H1 (cell line): ENCODE measurements around the gene RETSAT. TPM values are rescaled to one million over a fixed set of nuclear protein-coding genes. Genes with fewer than 3 reads are reported as not detected.

Source experiments
- CTCF ChIA-PET: fragments of 300-600 bp; sonication (Branson Sonifier 250); formaldehyde crosslinking; loops from one replicate; lab custom pipeline; 2021; ENCODE audit not compliant: partially characterized antibody; lab: Charles Lee
- POLR2A ChIA-PET: fragments of 300-600 bp; sonication (Branson Sonifier 250); formaldehyde crosslinking; loops from one replicate; lab custom pipeline; 2021; ENCODE audit warnings: inconsistent platforms; ENCODE audit not compliant: partially characterized antibody; lab: Charles Lee
- DNase-seq, 2 experiments: peaks; one replicate each; pipeline versions ENCODE4 v3.0.0 to v3.0.0-alpha.2; 2010 to 2022; ENCODE audit warnings: low spot score in 2 of 2, low read depth in 1 of 2, mixed read lengths in 1 of 2
- FAIRE-seq: peaks from 2 replicates; lab custom pipeline; 2011; peaks lifted over from hg19 to GRCh38; lab: Jason Lieb, UNC
- H2AFZ ChIP-seq: 2 replicates; pipeline ENCODE4 v1.8.1; 2012; ENCODE audit warnings: low read length, inconsistent platforms
- H2AK5ac ChIP-seq: 2 replicates; pipeline ENCODE4 v1.6.1; 2013; ENCODE audit warnings: low read depth, low read length
- H2BK120ac ChIP-seq: replicated peaks from 2 replicates; pipeline ENCODE3; 2013; ENCODE audit warnings: low read depth, low read length, inconsistent platforms
- H2BK12ac ChIP-seq: 2 replicates; pipeline ENCODE4 v1.6.1; 2013; ENCODE audit warnings: low read depth, low read length
- H2BK15ac ChIP-seq: 2 replicates; pipeline ENCODE4 v1.6.1; 2013; ENCODE audit warnings: low read length
- H2BK20ac ChIP-seq: 2 replicates; pipeline ENCODE4 v1.6.1; 2013; ENCODE audit warnings: low read length
- H2BK5ac ChIP-seq: 2 replicates; pipeline ENCODE4 v1.6.1; 2013; ENCODE audit warnings: low read depth, low read length
- H3K14ac ChIP-seq: 2 replicates; pipeline ENCODE4 v1.6.1; 2013; ENCODE audit warnings: inconsistent platforms; ENCODE audit not compliant: insufficient read length
- H3K18ac ChIP-seq: 2 replicates; pipeline ENCODE4 v1.6.1; 2013; ENCODE audit warnings: low read length; ENCODE audit errors: extremely low read depth
- H3K23ac ChIP-seq: 2 replicates; pipeline ENCODE4 v1.6.1; 2013; ENCODE audit warnings: inconsistent platforms; ENCODE audit not compliant: insufficient read length
- H3K23me2 ChIP-seq: 2 replicates; pipeline ENCODE4 v1.6.1; 2013; ENCODE audit warnings: low read depth, low read length
- H3K27ac ChIP-seq: 2 replicates; pipeline ENCODE4 v1.6.1; 2011; ENCODE audit warnings: low read depth, low read length, inconsistent platforms
- H3K27me3 ChIP-seq, 4 experiments: replicated peaks in 1 of 4; 1 replicate in 1 of 4; 2 replicates in 3 of 4; pipeline versions ENCODE4 v1.6.1 to v1.8.1; 2011 to 2013; ENCODE audit warnings: low read length in 3 of 4, mild to moderate bottlenecking in 3 of 4, inconsistent platforms in 2 of 4, mixed read lengths in 2 of 4, moderate library complexity in 1 of 4; ENCODE audit not compliant: control insufficient read depth in 3 of 4, insufficient read depth in 3 of 4; ENCODE audit errors: extremely low read depth in 1 of 4
- H3K36me3 ChIP-seq, 4 experiments: 2 replicates each; pipeline versions ENCODE4 v1.6.1 to v1.8.1; 2011 to 2013; ENCODE audit warnings: mild to moderate bottlenecking in 4 of 4, low read length in 3 of 4, moderate library complexity in 2 of 4, control low read depth in 1 of 4, inconsistent platforms in 1 of 4; ENCODE audit not compliant: insufficient read depth in 4 of 4, control insufficient read depth in 2 of 4
- H3K4ac ChIP-seq: replicated peaks from 2 replicates; pipeline ENCODE3; 2013; ENCODE audit warnings: low read length, low read depth, mixed read lengths, inconsistent platforms; ENCODE audit not compliant: insufficient read length
- H3K4me1 ChIP-seq, 4 experiments: replicated peaks in 1 of 4; 1 replicate in 1 of 4; 2 replicates in 3 of 4; pipeline versions ENCODE4 v1.6.1 to v1.8.1; 2011 to 2013; ENCODE audit warnings: low read length in 3 of 4, inconsistent platforms in 2 of 4, mixed read lengths in 1 of 4; ENCODE audit not compliant: insufficient read depth in 4 of 4, control insufficient read depth in 3 of 4
- H3K4me2 ChIP-seq, 2 experiments: 2 replicates each; pipeline versions ENCODE4 v1.6.1 to v1.8.1; 2011 to 2013; ENCODE audit warnings: low read depth in 2 of 2, low read length in 2 of 2, control low read depth in 1 of 2, inconsistent platforms in 1 of 2, mild to moderate bottlenecking in 1 of 2; ENCODE audit not compliant: insufficient read depth in 1 of 2
- H3K4me3 ChIP-seq, 4 experiments: fragments of 200-600, 300-600 bp in 1 of 4; sonication (generic), shearing (Covaris generic), sonication (Bioruptor Twin) in 1 of 4; 2 replicates each; pipeline versions ENCODE4 v1.5.1 to v1.8.1; 2011 to 2016; ENCODE audit warnings: low read length in 4 of 4, low read depth in 3 of 4, control low read depth in 2 of 4, inconsistent platforms in 2 of 4, mild to moderate bottlenecking in 2 of 4, mixed read lengths in 1 of 4, moderate library complexity in 1 of 4; ENCODE audit not compliant: insufficient read depth in 2 of 4; ENCODE audit errors: extremely low read depth in 1 of 4
- H3K56ac ChIP-seq: replicated peaks from 2 replicates; pipeline ENCODE3; 2013; ENCODE audit warnings: low read depth, mild to moderate bottlenecking, mixed read lengths, low read length, inconsistent platforms; ENCODE audit not compliant: insufficient read length
- H3K79me1 ChIP-seq: 2 replicates; pipeline ENCODE4 v1.6.1; 2013; ENCODE audit warnings: low read depth, low read length, control low read depth
- H3K79me2 ChIP-seq, 2 experiments: 2 replicates each; pipeline versions ENCODE4 v1.6.1 to v1.8.1; 2012 to 2013; ENCODE audit warnings: low read length in 2 of 2, mild to moderate bottlenecking in 2 of 2, inconsistent platforms in 1 of 2; ENCODE audit not compliant: insufficient read depth in 2 of 2, control insufficient read depth in 1 of 2
- H3K9ac ChIP-seq, 4 experiments: replicated peaks in 1 of 4; 1 replicate in 1 of 4; 2 replicates in 3 of 4; pipeline versions ENCODE4 v1.6.1 to v1.8.1; 2011 to 2013; ENCODE audit warnings: low read depth in 3 of 4, low read length in 3 of 4, control low read depth in 2 of 4, mild to moderate bottlenecking in 2 of 4, moderate library complexity in 2 of 4, inconsistent platforms in 1 of 4; ENCODE audit errors: extremely low read depth in 1 of 4
- H3K9me3 ChIP-seq, 2 experiments: 2 replicates each; pipeline versions ENCODE4 v1.6.1 to v1.8.1; 2012 to 2013; ENCODE audit warnings: mild to moderate bottlenecking in 2 of 2, moderate library complexity in 2 of 2, control low read depth in 1 of 2, inconsistent platforms in 1 of 2, low read depth in 1 of 2, low read length in 1 of 2, mixed read lengths in 1 of 2; ENCODE audit not compliant: insufficient read depth in 2 of 2
- H4K20me1 ChIP-seq, 2 experiments: replicated peaks in 1 of 2; 2 replicates each; pipeline versions ENCODE3 to v1.8.1; 2011 to 2013; ENCODE audit warnings: inconsistent platforms in 2 of 2, low read length in 2 of 2, mild to moderate bottlenecking in 1 of 2; ENCODE audit not compliant: insufficient read depth in 2 of 2, control insufficient read depth in 1 of 2
- H4K5ac ChIP-seq: 2 replicates; pipeline ENCODE4 v1.6.1; 2013; ENCODE audit warnings: low read length, low read depth, mixed read lengths, inconsistent platforms; ENCODE audit not compliant: insufficient read length
- H4K8ac ChIP-seq: 2 replicates; pipeline ENCODE4 v1.8.0; 2013; ENCODE audit warnings: mild to moderate bottlenecking, moderate library complexity, low read length, inconsistent platforms; ENCODE audit not compliant: insufficient read depth; ENCODE audit errors: extremely low read depth
- H4K91ac ChIP-seq: replicated peaks from 2 replicates; pipeline ENCODE3; 2013; ENCODE audit warnings: low read length, mixed read lengths, inconsistent platforms; ENCODE audit not compliant: insufficient read length
- EP300 ChIP-seq, 2 experiments: IDR thresholded peaks; 1 replicate in 1 of 2; 2 replicates in 1 of 2; pipeline ENCODE4 v1.6.1; 2011 to 2012; ENCODE audit warnings: low read depth in 2 of 2, low read length in 2 of 2, mild to moderate bottlenecking in 2 of 2, borderline replicate concordance in 1 of 2, inconsistent platforms in 1 of 2, moderate library complexity in 1 of 2
- GTF2F1 ChIP-seq: IDR thresholded peaks from 2 replicates; pipeline ENCODE4 v1.6.1; 2012; ENCODE audit warnings: low read depth, low read length, improper control_type of control experiment, borderline replicate concordance
- JUN ChIP-seq: IDR thresholded peaks from 2 replicates; pipeline ENCODE4 v1.6.1; 2011; ENCODE audit warnings: low read depth, mild to moderate bottlenecking, improper control_type of control experiment, low read length
- KDM5A ChIP-seq: fragments of 200-600 bp; IDR thresholded peaks from 2 replicates; pipeline ENCODE4 v1.7.1; 2012; ENCODE audit warnings: mild to moderate bottlenecking, low read length, inconsistent platforms, mixed read lengths
- PHF8 ChIP-seq: fragments of 200-600 bp; sonication (generic); conservative IDR thresholded peaks from 2 replicates; pipeline ENCODE4 v1.7.1; 2012; ENCODE audit warnings: low read depth, mild to moderate bottlenecking, inconsistent platforms, low read length, moderate library complexity
- RAD21 ChIP-seq, 2 experiments: IDR thresholded peaks in 1 of 2; conservative IDR thresholded peaks in 1 of 2; 2 replicates each; pipeline ENCODE4 v1.6.1; 2011; ENCODE audit warnings: low read depth in 2 of 2, low read length in 2 of 2, improper control_type of control experiment in 1 of 2, inconsistent platforms in 1 of 2, mild to moderate bottlenecking in 1 of 2, moderate library complexity in 1 of 2
- RFX5 ChIP-seq: IDR thresholded peaks from 2 replicates; pipeline ENCODE4 v1.6.1; 2011; ENCODE audit warnings: low read depth, low read length, improper control_type of control experiment, borderline replicate concordance
- RXRA ChIP-seq: IDR thresholded peaks from 2 replicates; pipeline ENCODE4 v1.6.1; 2011; ENCODE audit warnings: low read depth, mild to moderate bottlenecking, low read length, moderate library complexity; ENCODE audit not compliant: insufficient read depth
- SAP30 ChIP-seq: fragments of 300-600 bp; sonication (generic); IDR thresholded peaks from 2 replicates; pipeline ENCODE4 v1.7.1; 2012; ENCODE audit warnings: low read length, moderate library complexity, mild to moderate bottlenecking, inconsistent platforms; ENCODE audit not compliant: insufficient read depth, insufficient replicate concordance
- SP2 ChIP-seq: IDR thresholded peaks from 2 replicates; pipeline ENCODE4 v1.6.1; 2012; ENCODE audit warnings: mild to moderate bottlenecking, low read length, inconsistent platforms
- TCF12 ChIP-seq: IDR thresholded peaks from 2 replicates; pipeline ENCODE4 v1.6.1; 2011; ENCODE audit warnings: low read depth, mild to moderate bottlenecking, low read length
- WGBS, 2 experiments: shearing (Covaris generic) in 1 of 2; methylation state at CpG; one replicate each; pipeline versions ENCODE4 v1.1.6 to v1.1.7; 2013 to 2015; ENCODE audit warnings: low lambda C conversion rate in 2 of 2, mixed read lengths in 2 of 2, inconsistent platforms in 1 of 2, low coverage in 1 of 2, missing lambda C conversion rate in 1 of 2; ENCODE audit not compliant: insufficient replicate concordance in 2 of 2, insufficient coverage in 1 of 2, insufficient read length in 1 of 2; ENCODE audit errors: extremely low coverage in 1 of 2, missing lambda C conversion rate in 1 of 2; 5-methylcytosine and 5-hydroxymethylcytosine counted together
- polyA plus RNA-seq, 7 experiments: library from polyadenylated mRNA; depleted of rRNA in 3 of 7; stranded (reverse) in 5 of 7; unstranded in 2 of 7; fragments of >200 nt in 5 of 7; fragments of 200-250 nt in 2 of 7; gene quantifications; 1 replicate in 5 of 7; 2 replicates in 1 of 7; 4 replicates in 1 of 7; pipeline versions ENCODE4 v1.2.1 to v1.2.3, GENCODE V29; 2011 to 2013; ENCODE audit warnings: missing spikeins in 2 of 7, mixed read lengths in 2 of 7
- total RNA-seq: library from RNA; stranded (reverse); fragmentation: NEBNext Ultra II Directional; extraction: Animal tissue kit (Norgen Biotek cat#: 25700); gene quantifications from 2 replicates; pipeline ENCODE4 v1.2.1, GENCODE V29; 2021

The RETSAT gene
- total and polyA plus RNA-seq, 2 of the 8 experiments (the other 6 are each of a cell fraction or from before 2014, with no cell fraction given) = 15.8 to 16.7 TPM

GRCh38 chr2:85323351-85323987 lies 30.9 kb downstream of the RETSAT start:
- Histone ChIP-seq H3K79me2 (peaks cover 9 to 24% of the 10 kb centered on the region in 2 experiments), H3K79me1 (peaks cover 17% of the 10 kb centered on the region), H2BK120ac (no peak overlapping the region), H3K14ac (no peak overlapping the region), H2BK20ac (no peak overlapping the region), H3K36me3 (peaks cover 18 to 46% (median 31%) of the 10 kb centered on the region in 4 experiments), H2AK5ac (no peak overlapping the region), H3K23me2 (peaks cover 17% of the 10 kb centered on the region), H3K23ac (no peak overlapping the region), H2BK5ac (no peak overlapping the region), H3K4me1 (peaks cover 0 to 13% (median 5%) of the 10 kb centered on the region in 4 experiments; a peak in 6 of 7 replicates), H2AFZ (no peak overlapping the region), H3K9me3 (no peaks in the 10 kb centered on the region), H4K8ac (no peak overlapping the region; the same call in 1 of the 2 replicates), H3K4me2 (no peak overlapping the region), H2BK12ac (no peak overlapping the region), H4K91ac (no peak overlapping the region), H3K4ac (no peak overlapping the region), H4K20me1 (peaks cover 2 to 13% of the 10 kb centered on the region in 2 experiments), H3K9ac (no peak overlapping the region), H3K27me3 (no peaks in the 10 kb centered on the region; a peak in 1 of 7 replicates), H2BK15ac (no peak overlapping the region), H3K4me3 (no peak overlapping the region), H3K56ac (no peak overlapping the region), H3K27ac (no peak overlapping the region), H4K5ac (no peak overlapping the region), H3K18ac (no peak overlapping the region)
- WGBS, 2 experiments = 93% methylated on average over 9 of the region's 9 CpGs; no CpG with 5 or more reads in 1 of the 2 experiments
- ChIA-PET POLR2A (interaction anchor here (1.2 to 6.2 kb wide), 3 partner anchors 7 to 223 kb away, joined by 4 to 70 read pairs (median 4); partner anchors contain the start of genes ELMOD3 and RETSAT), CTCF (interaction anchor here (0.7 to 1.2 kb wide), 4 partner anchors 10 to 256 kb away, joined by 3 to 6 read pairs (median 4); no protein-coding TSS in a partner anchor)
- DNase-seq (no peak), FAIRE-seq (no peak)
- TF ChIP-seq GTF2F1 (no peak), PHF8 (no peak), SP2 (no peak), SAP30 (no peak), KDM5A (no peak), TCF12 (no peak), EP300 (IDR thresholded peaks at IDR 0.05; ENCODE audit: borderline replicate concordance in 1 of 2, low read depth in 2 of 2, low read length in 2 of 2) (no peak), RFX5 (no peak), RXRA (no peak), JUN (no peak), RAD21 (IDR thresholded peaks at IDR 0.05 in 1 of 2, conservative IDR thresholded peaks at IDR 0.05 in 1 of 2; ENCODE audit: low read depth in 2 of 2, low read length in 2 of 2) (no peak)
